Measurements from ENCODE around the gene OR4D11. TPM values are rescaled to one million over a fixed set of nuclear protein-coding genes. Genes with fewer than 3 reads are reported as not detected.

Gene OR4D11
- total and polyA plus RNA-seq, 2 of the 13 experiments (the other 11 are each of a cell fraction or from before 2014, with no cell fraction given) = not detected

DNA sequence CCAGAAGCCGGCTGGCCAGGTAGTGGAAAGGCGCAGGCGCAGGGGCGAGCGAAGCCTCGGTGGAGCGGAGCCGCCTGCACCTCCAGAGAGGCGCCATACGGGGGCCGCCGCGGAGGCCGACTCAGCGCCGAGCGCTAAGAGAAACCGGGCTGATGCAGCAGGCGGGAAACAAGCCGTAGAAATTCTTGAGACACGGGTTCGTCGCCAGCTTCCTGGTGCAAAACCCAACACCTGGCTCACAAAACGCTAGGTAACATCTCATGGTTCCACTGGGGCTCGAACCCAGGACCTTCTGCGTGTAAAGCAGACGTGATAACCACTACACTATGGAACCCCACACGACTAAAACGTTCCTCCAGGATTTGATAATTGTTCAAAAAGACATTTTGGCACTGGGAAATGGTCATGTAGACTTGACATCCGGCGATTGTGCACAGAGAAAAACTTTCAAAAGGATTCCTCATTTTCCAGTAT lies 47.0 kb downstream of the OR4D11 start (continued):
- TF ChIP-seq ZNF501 (CRISPR knock-in tag; IDR thresholded peaks at IDR 0.05) (peak; percentile 94), SAP130 (CRISPR knock-in tag; IDR thresholded peaks at IDR 0.05; ENCODE audit: low read depth) (peak; percentile 63; the same call in 1 of the 2 replicates), NCOA5 (CRISPR knock-in tag; IDR thresholded peaks at IDR 0.05) (no peak), SSRP1 (CRISPR knock-in tag; IDR thresholded peaks at IDR 0.05) (peak; percentile 53), SNAPC2 (CRISPR knock-in tag; IDR thresholded peaks at IDR 0.05) (peak; percentile 66; the same call in 1 of the 2 replicates), MLLT10 (CRISPR knock-in tag; IDR thresholded peaks at IDR 0.05) (no peak), HOMEZ (CRISPR knock-in tag; IDR thresholded peaks at IDR 0.05; ENCODE audit: low read depth) (no peak), HNRNPH1 (optimal IDR thresholded peaks at IDR 0.05; ENCODE audit: low read depth, low read length) (no peak), ZSCAN30 (CRISPR knock-in tag; IDR thresholded peaks at IDR 0.05) (no peak), ZNF446 (CRISPR knock-in tag; IDR thresholded peaks at IDR 0.05) (no peak), ATF3 (CRISPR knock-in tag; IDR thresholded peaks at IDR 0.05) (peak; percentile 57), ZFAT (CRISPR knock-in tag; conservative IDR thresholded peaks at IDR 0.05) (no peak), AGO1 (IDR thresholded peaks at IDR 0.05; ENCODE audit: low read depth, low read length, poor library complexity, severe bottlenecking) (no peak), SP140L (CRISPR knock-in tag; IDR thresholded peaks at IDR 0.05; ENCODE audit: borderline replicate concordance) (0 out of 2 replicates have a peak, but pooled peaks have one; percentile 16), PHF8 (CRISPR knock-in tag; IDR thresholded peaks at IDR 0.05) (peak; percentile 43), HOXA5 (CRISPR knock-in tag; IDR thresholded peaks at IDR 0.05) (peak; percentile 43; the same call in 1 of the 2 replicates), ATF1 (CRISPR knock-in tag; IDR thresholded peaks at IDR 0.05) (no peak), ZNF570 (CRISPR knock-in tag; IDR thresholded peaks at IDR 0.05; ENCODE audit: borderline replicate concordance) (no peak), ZNF546 (CRISPR knock-in tag; conservative IDR thresholded peaks at IDR 0.05) (peak; percentile 92; the same call in 1 of the 2 replicates), SOX6 (IDR thresholded peaks at IDR 0.05) (no peak), SOX6 (CRISPR knock-in tag; IDR thresholded peaks at IDR 0.05) (peak; percentile 80), ZNF160 (CRISPR knock-in tag; IDR thresholded peaks at IDR 0.05) (no peak), ZKSCAN8 (CRISPR knock-in tag; IDR thresholded peaks at IDR 0.05; ENCODE audit: borderline replicate concordance) (no peak; the same call in 1 of the 2 replicates), MAFG (CRISPR knock-in tag; IDR thresholded peaks at IDR 0.05) (no peak)
- TF ChIP-seq, protein P1, sequence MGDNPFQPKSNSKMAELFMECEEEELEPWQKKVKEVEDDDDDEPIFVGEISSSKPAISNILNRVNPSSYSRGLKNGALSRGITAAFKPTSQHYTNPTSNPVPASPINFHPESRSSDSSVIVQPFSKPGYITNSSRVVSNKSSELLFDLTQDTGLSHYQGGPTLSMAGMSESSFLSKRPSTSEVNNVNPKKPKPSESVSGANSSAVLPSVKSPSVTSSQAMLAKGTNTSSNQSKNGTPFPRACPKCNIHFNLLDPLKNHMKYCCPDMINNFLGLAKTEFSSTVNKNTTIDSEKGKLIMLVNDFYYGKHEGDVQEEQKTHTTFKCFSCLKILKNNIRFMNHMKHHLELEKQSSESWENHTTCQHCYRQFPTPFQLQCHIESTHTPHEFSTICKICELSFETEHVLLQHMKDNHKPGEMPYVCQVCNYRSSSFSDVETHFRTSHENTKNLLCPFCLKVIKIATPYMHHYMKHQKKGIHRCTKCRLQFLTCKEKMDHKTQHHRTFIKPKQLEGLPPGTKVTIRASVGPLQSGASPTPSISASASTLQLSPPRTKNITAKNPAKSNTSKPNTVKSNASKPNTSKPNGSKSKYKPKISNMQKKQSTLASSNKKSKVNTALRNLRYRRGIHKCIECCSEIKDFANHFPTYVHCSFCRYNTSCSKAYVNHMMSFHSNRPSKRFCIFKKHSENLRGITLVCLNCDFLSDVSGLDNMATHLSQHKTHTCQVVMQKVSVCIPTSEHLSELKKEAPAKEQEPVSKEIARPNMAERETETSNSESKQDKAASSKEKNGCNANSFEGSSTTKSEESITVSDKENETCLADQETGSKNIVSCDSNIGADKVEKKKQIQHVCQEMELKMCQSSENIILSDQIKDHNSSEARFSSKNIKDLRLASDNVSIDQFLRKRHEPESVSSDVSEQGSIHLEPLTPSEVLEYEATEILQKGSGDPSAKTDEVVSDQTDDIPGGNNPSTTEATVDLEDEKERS (CRISPR knock-in tag; IDR thresholded peaks at IDR 0.05) = no peak; the same call in 1 of the 2 replicates
- TF ChIP-seq, protein P2, sequence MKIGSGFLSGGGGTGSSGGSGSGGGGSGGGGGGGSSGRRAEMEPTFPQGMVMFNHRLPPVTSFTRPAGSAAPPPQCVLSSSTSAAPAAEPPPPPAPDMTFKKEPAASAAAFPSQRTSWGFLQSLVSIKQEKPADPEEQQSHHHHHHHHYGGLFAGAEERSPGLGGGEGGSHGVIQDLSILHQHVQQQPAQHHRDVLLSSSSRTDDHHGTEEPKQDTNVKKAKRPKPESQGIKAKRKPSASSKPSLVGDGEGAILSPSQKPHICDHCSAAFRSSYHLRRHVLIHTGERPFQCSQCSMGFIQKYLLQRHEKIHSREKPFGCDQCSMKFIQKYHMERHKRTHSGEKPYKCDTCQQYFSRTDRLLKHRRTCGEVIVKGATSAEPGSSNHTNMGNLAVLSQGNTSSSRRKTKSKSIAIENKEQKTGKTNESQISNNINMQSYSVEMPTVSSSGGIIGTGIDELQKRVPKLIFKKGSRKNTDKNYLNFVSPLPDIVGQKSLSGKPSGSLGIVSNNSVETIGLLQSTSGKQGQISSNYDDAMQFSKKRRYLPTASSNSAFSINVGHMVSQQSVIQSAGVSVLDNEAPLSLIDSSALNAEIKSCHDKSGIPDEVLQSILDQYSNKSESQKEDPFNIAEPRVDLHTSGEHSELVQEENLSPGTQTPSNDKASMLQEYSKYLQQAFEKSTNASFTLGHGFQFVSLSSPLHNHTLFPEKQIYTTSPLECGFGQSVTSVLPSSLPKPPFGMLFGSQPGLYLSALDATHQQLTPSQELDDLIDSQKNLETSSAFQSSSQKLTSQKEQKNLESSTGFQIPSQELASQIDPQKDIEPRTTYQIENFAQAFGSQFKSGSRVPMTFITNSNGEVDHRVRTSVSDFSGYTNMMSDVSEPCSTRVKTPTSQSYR (CRISPR knock-in tag; IDR thresholded peaks at IDR 0.05; ENCODE audit: borderline replicate concordance) = no peak; the same call in 1 of the 2 replicates
